H9 (cell line): ENCODE measurements around the gene PLB1. TPM values are rescaled to one million over a fixed set of nuclear protein-coding genes. Genes with fewer than 3 reads are reported as not detected.

Experiments used
- DNase-seq: peaks from one replicate; pipeline ENCODE4 v3.0.0-alpha.2; 2017
- H2AFZ ChIP-seq: one replicate; pipeline ENCODE4 v1.6.1; 2013; ENCODE audit warnings: mild to moderate bottlenecking, low read length, control low read depth, moderate library complexity
- H2AK5ac ChIP-seq: 2 replicates; pipeline ENCODE4 v1.6.1; 2013; ENCODE audit warnings: low read length, control low read depth, mixed read lengths; ENCODE audit not compliant: insufficient read length
- H2BK120ac ChIP-seq: one replicate; pipeline ENCODE4 v1.6.1; 2013; ENCODE audit warnings: low read depth, mild to moderate bottlenecking, low read length, control low read depth, inconsistent platforms; ENCODE audit not compliant: poor library complexity, severe bottlenecking
- H2BK12ac ChIP-seq: 2 replicates; pipeline ENCODE4 v1.6.1; 2013; ENCODE audit warnings: low read length, control low read depth, mixed read lengths, low read depth; ENCODE audit not compliant: insufficient read length
- H2BK15ac ChIP-seq: 2 replicates; pipeline ENCODE4 v1.6.1; 2013; ENCODE audit warnings: low read depth, low read length, control low read depth
- H2BK20ac ChIP-seq: one replicate; pipeline ENCODE4 v1.6.1; 2013; ENCODE audit warnings: low read depth, mild to moderate bottlenecking, low read length, control low read depth, inconsistent platforms; ENCODE audit not compliant: poor library complexity, severe bottlenecking
- H2BK5ac ChIP-seq: 2 replicates; pipeline ENCODE4 v1.6.1; 2013; ENCODE audit warnings: low read length, control low read depth, mixed read lengths; ENCODE audit not compliant: insufficient read length
- H3K14ac ChIP-seq: 2 replicates; pipeline ENCODE4 v1.6.1; 2013; ENCODE audit warnings: low read length, control low read depth; ENCODE audit not compliant: insufficient read depth
- H3K18ac ChIP-seq: 2 replicates; pipeline ENCODE4 v1.6.1; 2013; ENCODE audit warnings: low read depth, mild to moderate bottlenecking, mixed read lengths, low read length, control low read depth; ENCODE audit not compliant: insufficient read length
- H3K23ac ChIP-seq: 2 replicates; pipeline ENCODE4 v1.6.1; 2013; ENCODE audit warnings: low read length, control low read depth, mixed read lengths, low read depth; ENCODE audit not compliant: insufficient read length
- H3K23me2 ChIP-seq: 2 replicates; pipeline ENCODE4 v1.6.1; 2013; ENCODE audit warnings: low read depth, mild to moderate bottlenecking, mixed read lengths, low read length, control low read depth; ENCODE audit not compliant: insufficient read length, poor library complexity, severe bottlenecking
- H3K27ac ChIP-seq: 2 replicates; pipeline ENCODE4 v1.5.1; 2013; ENCODE audit warnings: low read length, control low read depth, mixed read lengths, low read depth; ENCODE audit not compliant: insufficient read length
- H3K27me3 ChIP-seq: 2 replicates; pipeline ENCODE4 v1.6.1; 2013; ENCODE audit warnings: low read length, control low read depth, inconsistent platforms; ENCODE audit not compliant: insufficient read depth
- H3K4ac ChIP-seq: 2 replicates; pipeline ENCODE4 v1.6.1; 2013; ENCODE audit warnings: low read depth, mild to moderate bottlenecking, control low read depth, inconsistent platforms, low read length, moderate library complexity
- H3K4me1 ChIP-seq: 2 replicates; pipeline ENCODE4 v1.6.1; 2013; ENCODE audit warnings: low read length, control low read depth, inconsistent platforms; ENCODE audit not compliant: insufficient read depth
- H3K4me2 ChIP-seq: 2 replicates; pipeline ENCODE4 v1.6.1; 2013; ENCODE audit warnings: low read length, control low read depth, mixed read lengths; ENCODE audit not compliant: insufficient read length, insufficient read depth
- H3K56ac ChIP-seq: 2 replicates; pipeline ENCODE4 v1.6.1; 2013; ENCODE audit warnings: low read depth, mild to moderate bottlenecking, mixed read lengths, low read length, control low read depth; ENCODE audit not compliant: insufficient read length
- H3K79me1 ChIP-seq: 2 replicates; pipeline ENCODE4 v1.6.1; 2013; ENCODE audit warnings: low read depth, mild to moderate bottlenecking, moderate library complexity, low read length, control low read depth, inconsistent platforms; ENCODE audit not compliant: insufficient read depth, poor library complexity, severe bottlenecking
- H3K79me2 ChIP-seq: 2 replicates; pipeline ENCODE4 v1.6.1; 2013; ENCODE audit warnings: low read length, control low read depth, inconsistent platforms; ENCODE audit not compliant: insufficient read depth
- H3K9ac ChIP-seq: 2 replicates; pipeline ENCODE4 v1.6.1; 2013; ENCODE audit warnings: low read length, control low read depth, mixed read lengths; ENCODE audit not compliant: insufficient read length; ENCODE audit errors: extremely low read depth
- H3K9me3 ChIP-seq: one replicate; pipeline ENCODE4 v1.6.1; 2013; ENCODE audit warnings: low read depth, low read length, inconsistent platforms; ENCODE audit not compliant: control insufficient read depth
- H3T11ph ChIP-seq: one replicate; pipeline ENCODE4 v1.6.1; 2013; ENCODE audit warnings: mild to moderate bottlenecking, low read length, control low read depth, inconsistent platforms
- H4K20me1 ChIP-seq: one replicate; pipeline ENCODE4 v1.6.1; 2013; ENCODE audit not compliant: control insufficient read depth, insufficient read length, insufficient read depth
- H4K5ac ChIP-seq: 2 replicates; pipeline ENCODE4 v1.6.1; 2013; ENCODE audit warnings: low read depth, mild to moderate bottlenecking, mixed read lengths, low read length, control low read depth; ENCODE audit not compliant: insufficient read length
- H4K8ac ChIP-seq: replicated peaks from 2 replicates; pipeline ENCODE4 v1.6.1; 2013; ENCODE audit warnings: low read length, control low read depth, mixed read lengths, low read depth; ENCODE audit not compliant: insufficient read length
- H4K91ac ChIP-seq: 2 replicates; pipeline ENCODE4 v1.6.1; 2013; ENCODE audit warnings: low read depth, mild to moderate bottlenecking, moderate library complexity, mixed read lengths, low read length, control low read depth; ENCODE audit not compliant: insufficient read length
- H3K27ac Mint-ChIP-seq, 3 experiments: 2 replicates in 2 of 3; 3 replicates in 1 of 3; pipeline ENCODE4 v1.8.0; 2020 to 2021; ENCODE audit warnings: mixed read lengths in 3 of 3, mild to moderate bottlenecking in 1 of 3, moderate library complexity in 1 of 3
- H3K27me3 Mint-ChIP-seq: 2 replicates; pipeline ENCODE4 v1.8.0; 2021; ENCODE audit warnings: low read depth, mild to moderate bottlenecking, moderate library complexity, mixed read lengths
- H3K36me3 Mint-ChIP-seq, 3 experiments: 2 replicates in 2 of 3; 3 replicates in 1 of 3; pipeline ENCODE4 v1.8.0; 2020 to 2021; ENCODE audit warnings: low read depth in 3 of 3, mixed read lengths in 3 of 3; ENCODE audit not compliant: insufficient read depth in 1 of 3
- H3K4me1 Mint-ChIP-seq, 2 experiments: 2 replicates each; pipeline ENCODE4 v1.8.0; 2020; ENCODE audit warnings: mixed read lengths in 2 of 2
- H3K4me3 Mint-ChIP-seq, 2 experiments: 2 replicates in 1 of 2; 3 replicates in 1 of 2; pipeline ENCODE4 v1.8.0; 2020 to 2021; ENCODE audit warnings: mild to moderate bottlenecking in 2 of 2, mixed read lengths in 2 of 2, moderate library complexity in 1 of 2
- H3K9me3 Mint-ChIP-seq, 2 experiments: 2 replicates in 1 of 2; 3 replicates in 1 of 2; pipeline ENCODE4 v1.8.0; 2020; ENCODE audit warnings: mild to moderate bottlenecking in 2 of 2, mixed read lengths in 2 of 2, moderate library complexity in 1 of 2
- CTCF ChIP-seq: fragments of 200-600 bp; sonication (generic); conservative IDR thresholded peaks from 3 replicates; pipeline ENCODE4 v1.8.0; 2021; ENCODE audit warnings: antibody characterized with exemption, mild to moderate bottlenecking
- total RNA-seq: library from RNA; stranded (reverse); gene quantifications from 2 replicates; pipeline ENCODE4 v1.2.1, GENCODE V29; 2021

PLB1 gene
- total RNA-seq, 1 experiment from 2014 or later = not detected

GRCh38 chr2:28659127-28659526 lies 163.3 kb downstream of the PLB1 start:
- no peak overlapping the region for H3K4me3 Mint-ChIP-seq
- H2BK20ac ChIP-seq = no peak overlapping the region
- no peaks in the 10 kb centered on the region for H4K20me1 ChIP-seq
- no peak overlapping the region for H2BK15ac ChIP-seq
- H3K9me3 Mint-ChIP-seq = no peaks in the 10 kb centered on the region; a peak in 2 of 5 replicates
- no peak overlapping the region for H4K91ac ChIP-seq
- H3K4me1 ChIP-seq = no peaks in the 10 kb centered on the region
- no peak overlapping the region for H3K9ac ChIP-seq
- no peaks in the 10 kb centered on the region for H3K79me2 ChIP-seq
- H3K36me3 Mint-ChIP-seq = no peaks in the 10 kb centered on the region; a peak in 1 of 7 replicates
- no peak overlapping the region for H3K27ac ChIP-seq
- no peak overlapping the region for H2AK5ac ChIP-seq
- H3K4me2 ChIP-seq = no peak overlapping the region
- H4K8ac ChIP-seq = no peak overlapping the region
- no peak for TF ChIP-seq CTCF
- no peak for DNase-seq
- no peak overlapping the region for H3K23ac ChIP-seq
- H2BK5ac ChIP-seq = no peak overlapping the region
- no peak overlapping the region for H3K14ac ChIP-seq
- H3K27me3 ChIP-seq = no peaks in the 10 kb centered on the region
- H4K5ac ChIP-seq = no peak overlapping the region
- no peak overlapping the region for H2AFZ ChIP-seq
- H3K56ac ChIP-seq = no peak overlapping the region
- H3K23me2 ChIP-seq = no peaks in the 10 kb centered on the region
- no peaks in the 10 kb centered on the region for H3K27me3 Mint-ChIP-seq
- no peak overlapping the region for H3T11ph ChIP-seq
- H3K18ac ChIP-seq = no peak overlapping the region
- no peak overlapping the region for H2BK120ac ChIP-seq
- no peak overlapping the region for H3K4ac ChIP-seq
- no peak overlapping the region for H2BK12ac ChIP-seq
- H3K9me3 ChIP-seq = no peaks in the 10 kb centered on the region
- H3K79me1 ChIP-seq = no peaks in the 10 kb centered on the region
- H3K27ac Mint-ChIP-seq = no peak overlapping the region
- peaks cover 9 to 19% of the 10 kb centered on the region in 2 experiments for H3K4me1 Mint-ChIP-seq
